ENCODE results near the gene KIT. TPM values are rescaled to one million over a fixed set of nuclear protein-coding genes. Genes with fewer than 3 reads are reported as not detected.

The KIT gene
- total and polyA plus RNA-seq, 2 experiments from 2014 or later: 2.7 to 4.1 TPM

DNA sequence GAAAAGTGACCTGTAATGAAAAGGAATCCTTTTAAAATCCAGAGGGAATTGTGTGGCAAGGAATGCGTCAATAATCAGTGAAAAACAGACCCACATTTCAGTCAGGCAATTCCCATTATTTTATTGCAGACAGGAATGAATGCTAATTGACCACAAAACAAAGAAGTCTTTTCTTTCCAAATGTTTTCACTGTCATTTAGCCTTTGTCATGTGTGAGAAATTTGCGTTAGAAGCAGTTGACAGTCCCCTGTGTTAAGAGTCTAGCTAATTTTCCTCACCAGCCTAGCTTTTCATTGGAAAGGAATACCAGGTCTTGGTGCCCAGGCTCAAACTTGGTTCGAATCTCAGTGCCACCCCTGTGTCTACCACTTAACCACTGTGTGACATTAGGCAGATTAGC lies 83.4 kb downstream of the KIT start:
- no peak overlapping the region for H2AFZ ChIP-seq

GRCh38 chr4:54742636-54743399 lies 85.1 kb downstream of the KIT start:
- H3K36me3 ChIP-seq (replicated peaks; ENCODE audit: insufficient read depth, low read depth): no peaks in the 10 kb centered on the region
- H3K4me1 ChIP-seq (ENCODE audit: insufficient read depth): no peaks in the 10 kb centered on the region
- no peaks in the 10 kb centered on the region for H3K79me2 ChIP-seq
- TF ChIP-seq EZH2phosphoT487 (IDR thresholded peaks at IDR 0.05; ENCODE audit: low read depth, severe bottlenecking, unreplicated experiment): no peak
- no peak for TF ChIP-seq CTCF (IDR thresholded peaks at IDR 0.05; ENCODE audit: poor library complexity)
- no peak for TF ChIP-seq EZH2 (IDR thresholded peaks at IDR 0.05; ENCODE audit: borderline replicate concordance)
- no peak overlapping the region for H2AFZ ChIP-seq
- DNase-seq (ENCODE audit: low spot score): no peak
- WGBS (ENCODE audit: low lambda C conversion rate, missing lambda C conversion rate): 93% methylated on average over 9 of the region's 9 CpGs
- no peaks in the 10 kb centered on the region for H3K9me2 ChIP-seq (replicated peaks; ENCODE audit: insufficient read depth)
- no peak overlapping the region for H3K4me2 ChIP-seq
- H3K27me3 ChIP-seq: no peaks in the 10 kb centered on the region
- H3K27ac ChIP-seq: no peak overlapping the region
- H3K4me3 ChIP-seq: no peak overlapping the region
- H3K9me3 ChIP-seq (ENCODE audit: low read depth): no peaks in the 10 kb centered on the region
- H4K20me1 ChIP-seq (ENCODE audit: insufficient read depth, poor library complexity, severe bottlenecking): no peaks in the 10 kb centered on the region

More for the DNA sequence above, 83.4 kb downstream of the KIT start:
- no peak for TF ChIP-seq EZH2phosphoT487 (IDR thresholded peaks at IDR 0.05; ENCODE audit: low read depth, severe bottlenecking, unreplicated experiment)
- TF ChIP-seq CTCF (IDR thresholded peaks at IDR 0.05; ENCODE audit: poor library complexity): no peak
- TF ChIP-seq EZH2 (IDR thresholded peaks at IDR 0.05; ENCODE audit: borderline replicate concordance): no peak
- H3K4me2 ChIP-seq: no peak overlapping the region
- H3K4me3 ChIP-seq: no peak overlapping the region
- WGBS (ENCODE audit: low lambda C conversion rate, missing lambda C conversion rate): 81% methylated on average over 3 of the region's 3 CpGs
- no peaks in the 10 kb centered on the region for H3K9me2 ChIP-seq (replicated peaks; ENCODE audit: insufficient read depth)
- no peaks in the 10 kb centered on the region for H3K4me1 ChIP-seq (ENCODE audit: insufficient read depth)
- H3K36me3 ChIP-seq (replicated peaks; ENCODE audit: insufficient read depth, low read depth): no peaks in the 10 kb centered on the region
- DNase-seq (ENCODE audit: low spot score): no peak
- no peaks in the 10 kb centered on the region for H3K27me3 ChIP-seq
- H3K27ac ChIP-seq: no peak overlapping the region
- no peaks in the 10 kb centered on the region for H3K9me3 ChIP-seq (ENCODE audit: low read depth)
- no peaks in the 10 kb centered on the region for H3K79me2 ChIP-seq
- H4K20me1 ChIP-seq (ENCODE audit: insufficient read depth, poor library complexity, severe bottlenecking): no peaks in the 10 kb centered on the region

GRCh38 chr4:54743562-54743961 lies 85.8 kb downstream of the KIT start:
- DNase-seq (ENCODE audit: low spot score): no peak
- 87% methylated on average over 3 of the region's 3 CpGs for WGBS (ENCODE audit: low lambda C conversion rate, missing lambda C conversion rate)
- Histone ChIP-seq H3K36me3 (replicated peaks; ENCODE audit: insufficient read depth, low read depth) (no peaks in the 10 kb centered on the region), H3K9me2 (replicated peaks; ENCODE audit: insufficient read depth) (no peaks in the 10 kb centered on the region), H3K4me1 (ENCODE audit: insufficient read depth) (no peaks in the 10 kb centered on the region), H2AFZ (no peak overlapping the region), H3K27me3 (no peaks in the 10 kb centered on the region), H3K4me2 (no peak overlapping the region), H3K9me3 (ENCODE audit: low read depth) (no peaks in the 10 kb centered on the region), H3K27ac (no peak overlapping the region), H3K79me2 (no peaks in the 10 kb centered on the region), H3K4me3 (no peak overlapping the region), H4K20me1 (ENCODE audit: insufficient read depth, poor library complexity, severe bottlenecking) (no peaks in the 10 kb centered on the region)
- TF ChIP-seq EZH2 (IDR thresholded peaks at IDR 0.05; ENCODE audit: borderline replicate concordance): no peak
- no peak for TF ChIP-seq EZH2phosphoT487 (IDR thresholded peaks at IDR 0.05; ENCODE audit: low read depth, severe bottlenecking, unreplicated experiment)

DNA sequence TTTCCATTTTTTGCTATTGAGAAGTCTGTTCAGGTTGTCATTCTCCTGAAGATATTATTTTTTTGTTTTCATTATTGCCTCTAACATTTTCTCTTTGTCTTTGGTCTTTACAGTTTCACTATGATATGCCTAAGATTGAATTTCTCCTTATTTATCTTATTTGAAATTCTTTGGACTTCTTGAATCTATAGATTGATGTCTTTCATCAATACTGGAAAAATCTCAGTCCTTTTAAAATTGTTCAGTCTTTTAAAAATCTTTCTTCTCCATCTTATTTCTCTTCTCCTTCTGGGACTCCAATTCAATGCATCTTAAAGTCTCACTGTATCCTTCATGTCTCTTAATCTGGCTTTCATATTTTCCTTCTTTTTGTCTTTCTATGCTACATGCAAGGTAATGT lies 86.7 kb downstream of the KIT start:
- H3K4me1 ChIP-seq (ENCODE audit: insufficient read depth): no peaks in the 10 kb centered on the region
- TF ChIP-seq EZH2phosphoT487 (IDR thresholded peaks at IDR 0.05; ENCODE audit: low read depth, severe bottlenecking, unreplicated experiment): no peak
- no peak for TF ChIP-seq EZH2 (IDR thresholded peaks at IDR 0.05; ENCODE audit: borderline replicate concordance)
- TF ChIP-seq CTCF (IDR thresholded peaks at IDR 0.05; ENCODE audit: poor library complexity): no peak

More for the DNA sequence above, 86.7 kb downstream of the KIT start:
- no peaks in the 10 kb centered on the region for H3K9me3 ChIP-seq (ENCODE audit: low read depth)
- H3K4me3 ChIP-seq: no peak overlapping the region
- no peak overlapping the region for H2AFZ ChIP-seq
- H3K9me2 ChIP-seq (replicated peaks; ENCODE audit: insufficient read depth): no peaks in the 10 kb centered on the region
- no peak overlapping the region for H3K27ac ChIP-seq
- H3K79me2 ChIP-seq: no peaks in the 10 kb centered on the region
- H3K4me2 ChIP-seq: no peak overlapping the region
- no peaks in the 10 kb centered on the region for H4K20me1 ChIP-seq (ENCODE audit: insufficient read depth, poor library complexity, severe bottlenecking)
- no peaks in the 10 kb centered on the region for H3K36me3 ChIP-seq (replicated peaks; ENCODE audit: insufficient read depth, low read depth)
- DNase-seq (ENCODE audit: low spot score): no peak
- H3K27me3 ChIP-seq: no peaks in the 10 kb centered on the region
